ENCODE results near the gene P3H4. TPM values are rescaled to one million over a fixed set of nuclear protein-coding genes. Genes with fewer than 3 reads are reported as not detected.

The P3H4 gene
- polyA plus RNA-seq, 4 donors, result 6.5 to 19.1 (median 11.2) TPM

DNA sequence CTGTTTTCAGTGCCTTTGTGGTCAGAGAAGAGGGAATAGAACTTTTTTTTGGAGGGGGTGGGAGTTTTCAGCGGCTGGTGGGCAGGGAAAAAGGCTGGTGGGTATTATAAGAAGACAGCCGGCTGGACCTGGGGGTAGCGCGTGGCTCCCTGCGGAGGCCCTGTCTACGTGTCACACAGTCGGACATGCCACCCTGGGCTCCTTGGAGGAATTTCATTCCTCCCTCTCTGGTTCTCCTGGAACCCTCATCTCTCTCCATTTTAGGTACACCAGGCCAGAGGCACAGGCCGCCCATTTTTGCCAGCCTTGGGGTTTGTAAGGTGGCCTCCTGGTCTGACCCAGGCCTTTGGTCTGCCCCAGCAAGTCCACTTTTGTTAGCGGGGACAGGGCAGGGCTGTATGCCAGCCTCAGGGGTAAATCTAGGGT lies 2.0 kb upstream of the P3H4 start:
- peak overlapping the region in 1 of 3 donors; percentile 58 for H3K4me3 ChIP-seq (ENCODE audit: low read depth in 1 of 3, low read length in 3 of 3)
- FAIRE-seq, result no peak
- 68 to 92% (median 87%) methylated on average over 9 of the region's 9 CpGs for WGBS, 3 donors

DNA sequence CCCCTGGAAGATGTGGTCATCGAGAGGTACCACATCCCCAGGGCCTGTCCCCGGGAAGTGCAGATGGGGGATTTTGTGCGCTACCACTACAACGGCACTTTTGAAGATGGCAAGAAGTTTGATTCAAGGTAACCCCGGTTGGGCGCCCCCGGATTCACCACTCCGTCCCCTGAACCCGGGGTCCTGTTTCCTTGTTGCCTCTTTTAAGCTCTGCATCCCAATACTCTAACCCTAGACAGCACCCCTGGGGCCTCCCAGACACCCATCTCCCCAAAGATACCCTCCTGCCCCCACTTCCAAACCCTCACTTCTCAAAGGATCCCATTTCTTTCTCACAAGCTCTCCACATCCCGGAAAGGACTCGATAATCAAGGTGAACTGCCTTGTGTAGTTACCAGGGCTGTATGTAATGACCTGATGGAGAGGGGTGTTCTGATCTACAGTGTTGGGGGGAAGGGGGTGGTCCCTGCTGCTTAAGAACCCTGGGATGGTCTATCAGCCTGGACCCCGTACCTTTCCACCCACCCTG lies 1.5 kb upstream of the P3H4 start:
- 32 to 57% (median 57%) methylated on average over 12 of the region's 12 CpGs for WGBS, 3 donors
- peak overlapping the region in 2 of 3 donors; percentile 23 to 43 for H3K27ac ChIP-seq (ENCODE audit: low read depth in 1 of 3, low read length in 2 of 3)
- H3K4me1 ChIP-seq (ENCODE audit: control insufficient read depth in 3 of 3, insufficient read depth in 2 of 3, low read depth in 1 of 3, low read length in 2 of 3), result peaks cover 0 to 27% (median 0%) of the 10 kb centered on the region in 3 donors
- H3K4me3 ChIP-seq (ENCODE audit: low read depth in 1 of 3, low read length in 3 of 3), result peak overlapping the region; percentile 18 to 58 (median 19)
- FAIRE-seq (no peak), DNase-seq (no peak)
- H3K27me3 ChIP-seq (ENCODE audit: control insufficient read depth in 3 of 3, insufficient read depth in 3 of 3, low read length in 3 of 3), result peaks cover 0 to 6% (median 0%) of the 10 kb centered on the region in 3 donors
- H3K9me3 ChIP-seq (ENCODE audit: control insufficient read depth in 2 of 2, insufficient read depth in 1 of 2, low read depth in 1 of 2, low read length in 1 of 2), result peaks cover 0 to 5% of the 10 kb centered on the region in 2 donors
- H3K36me3 ChIP-seq (ENCODE audit: control insufficient read depth in 3 of 3, insufficient read depth in 2 of 3, low read depth in 1 of 3, low read length in 3 of 3), result peaks cover 0 to 27% (median 0%) of the 10 kb centered on the region in 3 donors

More for the DNA sequence above, 2.0 kb upstream of the P3H4 start:
- no peak for DNase-seq
- Histone ChIP-seq H3K27ac (ENCODE audit: low read depth in 1 of 3, low read length in 2 of 3) (peak overlapping the region in 1 of 3 donors; percentile 43), H3K4me1 (ENCODE audit: control insufficient read depth in 3 of 3, insufficient read depth in 2 of 3, low read depth in 1 of 3, low read length in 2 of 3) (peaks cover 0 to 27% (median 0%) of the 10 kb centered on the region in 3 donors), H3K36me3 (ENCODE audit: control insufficient read depth in 3 of 3, insufficient read depth in 2 of 3, low read depth in 1 of 3, low read length in 3 of 3) (peaks cover 0 to 26% (median 0%) of the 10 kb centered on the region in 3 donors), H3K27me3 (ENCODE audit: control insufficient read depth in 3 of 3, insufficient read depth in 3 of 3, low read length in 3 of 3) (peaks cover 0 to 6% (median 0%) of the 10 kb centered on the region in 3 donors), H3K9me3 (ENCODE audit: control insufficient read depth in 2 of 2, insufficient read depth in 1 of 2, low read depth in 1 of 2, low read length in 1 of 2) (peaks cover 0 to 5% of the 10 kb centered on the region in 2 donors)

DNA sequence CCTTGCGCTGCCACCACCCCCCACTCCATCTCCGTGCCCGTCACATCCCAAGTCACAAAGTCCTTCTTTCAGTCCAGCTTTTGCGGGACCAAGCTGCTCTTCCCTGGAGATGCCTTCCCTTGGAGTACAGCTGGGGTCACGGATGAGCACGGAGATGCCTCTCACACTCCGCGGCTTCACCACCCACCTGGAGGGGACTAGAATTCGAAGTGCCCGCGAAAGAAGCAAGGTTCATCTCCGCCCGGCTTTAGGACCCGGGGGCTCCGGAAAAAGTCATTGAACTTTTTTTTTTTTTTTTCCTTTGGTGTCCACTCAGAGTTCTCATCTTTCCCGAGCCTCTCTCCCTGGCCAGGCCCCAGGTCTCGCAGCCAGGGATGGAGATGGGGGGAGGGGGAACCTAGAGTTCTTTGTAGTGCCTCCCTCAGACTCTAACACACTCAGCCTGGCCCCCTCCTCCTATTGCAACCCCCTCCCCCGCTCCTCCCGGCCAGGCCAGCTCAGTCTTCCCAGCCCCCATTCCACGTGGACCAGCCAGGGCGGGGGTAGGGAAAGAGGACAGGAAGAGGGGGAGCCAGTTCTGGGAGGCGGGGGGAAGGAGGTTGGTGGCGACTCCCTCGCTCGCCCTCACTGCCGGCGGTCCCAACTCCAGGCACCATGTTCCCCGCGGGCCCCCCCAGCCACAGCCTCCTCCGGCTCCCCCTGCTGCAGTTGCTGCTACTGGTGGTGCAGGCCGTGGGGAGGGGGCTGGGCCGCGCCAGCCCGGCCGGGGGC lies 817 bp upstream of the P3H4 start, which contains the start of gene FKBP10:
Gene FKBP10, plus strand, starts transcription at position 624 of the 771 bp plus-strand sequence. Its CDS starts 31 bp downstream, at position 655.
- no peak for FAIRE-seq
- 5 to 9% (median 6%) methylated on average over 31 to 35 of the region's 35 CpGs for WGBS, 3 donors
- H3K27me3 ChIP-seq (ENCODE audit: control insufficient read depth in 3 of 3, insufficient read depth in 3 of 3, low read length in 3 of 3), result peaks cover 0 to 6% (median 0%) of the 10 kb centered on the region in 3 donors
- peaks cover 0 to 27% (median 0%) of the 10 kb centered on the region in 3 donors for H3K36me3 ChIP-seq (ENCODE audit: control insufficient read depth in 3 of 3, insufficient read depth in 2 of 3, low read depth in 1 of 3, low read length in 3 of 3)
- H3K27ac ChIP-seq (ENCODE audit: low read depth in 1 of 3, low read length in 2 of 3), result peak within 1 kb of the TSS in 2 of 3 donors; percentile 36 to 43
- peak within 1 kb of the TSS; percentile 45 to 60 (median 58) for H3K4me3 ChIP-seq (ENCODE audit: low read depth in 1 of 3, low read length in 3 of 3)
- peaks cover 0 to 5% of the 10 kb centered on the region in 2 donors for H3K9me3 ChIP-seq (ENCODE audit: control insufficient read depth in 2 of 2, insufficient read depth in 1 of 2, low read depth in 1 of 2, low read length in 1 of 2)
- peaks cover 0 to 30% (median 0%) of the 10 kb centered on the region in 3 donors for H3K4me1 ChIP-seq (ENCODE audit: control insufficient read depth in 3 of 3, insufficient read depth in 2 of 3, low read depth in 1 of 3, low read length in 2 of 3)
- peak; percentile 29 to 87 for DNase-seq

DNA sequence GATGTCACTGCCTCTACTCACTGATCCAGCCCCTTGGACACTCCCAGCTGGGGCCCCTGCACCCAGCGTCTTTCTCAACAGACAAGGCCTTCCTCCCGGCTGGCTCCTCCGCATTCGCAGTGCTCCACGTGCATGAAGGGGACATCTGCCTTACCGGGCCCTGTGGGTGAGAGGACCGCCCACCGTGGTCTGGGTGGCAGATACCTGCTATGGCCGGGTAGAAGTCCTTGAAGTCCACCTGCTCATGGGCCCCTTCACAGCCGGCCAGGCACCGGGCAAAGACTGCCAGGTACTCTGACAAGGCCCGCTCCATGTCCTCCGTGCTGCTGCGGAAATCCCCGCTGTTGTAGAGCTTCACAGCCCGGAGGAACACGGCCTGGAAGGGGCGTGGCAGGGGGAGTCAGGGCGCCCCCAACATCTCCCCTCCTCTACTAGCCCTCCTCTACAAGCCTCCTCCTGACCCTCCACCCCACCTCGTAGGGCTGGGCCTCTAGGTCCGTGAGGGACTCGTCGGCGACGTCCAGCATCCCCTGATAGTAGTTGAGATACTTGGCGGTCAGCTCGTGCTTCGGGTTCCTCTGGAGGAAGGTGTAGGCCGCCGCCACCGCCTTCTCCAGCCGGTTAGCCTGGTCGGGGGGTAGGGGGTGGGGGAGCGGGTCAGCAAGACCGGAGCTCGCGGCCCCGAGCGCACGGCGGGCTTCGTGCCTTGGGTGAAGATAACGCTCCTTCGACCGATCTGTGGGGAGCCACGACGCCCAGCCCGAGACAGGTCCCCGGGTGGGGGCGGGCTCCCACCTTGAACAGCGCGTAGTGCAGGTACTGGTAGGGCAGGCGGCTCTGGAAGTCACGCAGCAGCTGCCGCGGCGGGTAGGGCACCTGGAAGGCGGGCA lies 845 bp downstream of the P3H4 start:
- H3K36me3 ChIP-seq (ENCODE audit: control insufficient read depth in 3 of 3, insufficient read depth in 2 of 3, low read depth in 1 of 3, low read length in 3 of 3), result peaks cover 0 to 31% (median 0%) of the 10 kb centered on the region in 3 donors
- H3K27ac ChIP-seq (ENCODE audit: low read depth in 1 of 3, low read length in 2 of 3), result peak overlapping the region in 2 of 3 donors; percentile 45 to 49
- WGBS, 3 donors, result 31 to 35% (median 32%) methylated on average over 50 to 58 of the region's 58 CpGs
- DNase-seq (no peak), FAIRE-seq (no peak)
- H3K4me3 ChIP-seq (ENCODE audit: low read depth in 1 of 3, low read length in 3 of 3), result peak overlapping the region; percentile 45 to 58 (median 48)
- peaks cover 0 to 5% of the 10 kb centered on the region in 2 donors for H3K9me3 ChIP-seq (ENCODE audit: control insufficient read depth in 2 of 2, insufficient read depth in 1 of 2, low read depth in 1 of 2, low read length in 1 of 2)
- H3K27me3 ChIP-seq (ENCODE audit: control insufficient read depth in 3 of 3, insufficient read depth in 3 of 3, low read length in 3 of 3), result peaks cover 0 to 6% (median 0%) of the 10 kb centered on the region in 3 donors
- H3K4me1 ChIP-seq (ENCODE audit: control insufficient read depth in 3 of 3, insufficient read depth in 2 of 3, low read depth in 1 of 3, low read length in 2 of 3), result peaks cover 0 to 40% (median 0%) of the 10 kb centered on the region in 3 donors

DNA sequence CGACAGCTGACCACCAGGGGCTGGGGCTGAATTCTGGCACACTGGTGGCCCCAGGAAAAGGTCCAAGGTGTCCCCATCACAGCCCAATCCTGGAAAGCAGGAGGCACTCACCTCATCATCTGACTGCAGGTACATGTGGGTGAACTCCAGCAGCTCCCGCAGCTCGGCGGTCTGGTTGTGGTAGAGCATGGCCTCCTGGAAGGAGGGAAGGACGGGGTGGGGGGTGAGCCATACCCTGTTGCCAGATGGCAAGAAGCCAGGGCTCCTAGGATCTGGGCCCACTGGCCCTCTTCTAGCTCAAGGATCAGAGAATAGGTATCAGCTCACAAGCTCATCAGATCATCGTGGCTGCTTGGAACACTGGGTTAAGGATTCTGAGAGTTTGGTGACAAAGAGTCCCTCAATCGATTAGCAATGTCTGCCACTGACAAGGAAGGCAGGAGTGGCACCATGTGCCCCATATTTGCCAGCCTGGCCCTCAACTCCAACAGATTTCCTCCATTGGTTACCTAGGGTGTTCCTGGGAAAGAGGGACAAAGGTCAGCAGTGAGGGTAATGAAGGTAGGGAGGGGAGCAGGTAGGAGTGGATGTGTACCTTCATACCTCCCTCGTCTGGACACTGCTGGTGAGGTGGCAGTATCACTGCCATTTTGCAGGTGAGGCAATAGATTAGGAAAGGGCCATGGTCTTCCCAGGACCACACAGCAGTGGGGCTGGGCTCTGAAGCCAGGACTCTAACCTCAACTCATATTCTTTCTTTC lies 4.9 kb downstream of the P3H4 start:
- Histone ChIP-seq H3K4me1 (ENCODE audit: control insufficient read depth in 3 of 3, insufficient read depth in 2 of 3, low read depth in 1 of 3, low read length in 2 of 3) (peaks cover 0 to 28% (median 0%) of the 10 kb centered on the region in 3 donors), H3K27me3 (ENCODE audit: control insufficient read depth in 3 of 3, insufficient read depth in 3 of 3, low read length in 3 of 3) (no peaks in the 10 kb centered on the region), H3K4me3 (ENCODE audit: low read depth in 1 of 3, low read length in 3 of 3) (no peak overlapping the region), H3K27ac (ENCODE audit: low read depth in 1 of 3, low read length in 2 of 3) (peak overlapping the region; percentile 0 to 41 (median 39)), H3K36me3 (ENCODE audit: control insufficient read depth in 3 of 3, insufficient read depth in 2 of 3, low read depth in 1 of 3, low read length in 3 of 3) (peaks cover 0 to 49% (median 0%) of the 10 kb centered on the region in 3 donors), H3K9me3 (ENCODE audit: control insufficient read depth in 2 of 2, insufficient read depth in 1 of 2, low read depth in 1 of 2, low read length in 1 of 2) (peaks cover 0 to 5% of the 10 kb centered on the region in 2 donors)
- 62 to 83% (median 68%) methylated on average over 8 of the region's 8 CpGs for WGBS, 3 donors
- FAIRE-seq (no peak), DNase-seq (peak; percentile 82 to 99)

DNA sequence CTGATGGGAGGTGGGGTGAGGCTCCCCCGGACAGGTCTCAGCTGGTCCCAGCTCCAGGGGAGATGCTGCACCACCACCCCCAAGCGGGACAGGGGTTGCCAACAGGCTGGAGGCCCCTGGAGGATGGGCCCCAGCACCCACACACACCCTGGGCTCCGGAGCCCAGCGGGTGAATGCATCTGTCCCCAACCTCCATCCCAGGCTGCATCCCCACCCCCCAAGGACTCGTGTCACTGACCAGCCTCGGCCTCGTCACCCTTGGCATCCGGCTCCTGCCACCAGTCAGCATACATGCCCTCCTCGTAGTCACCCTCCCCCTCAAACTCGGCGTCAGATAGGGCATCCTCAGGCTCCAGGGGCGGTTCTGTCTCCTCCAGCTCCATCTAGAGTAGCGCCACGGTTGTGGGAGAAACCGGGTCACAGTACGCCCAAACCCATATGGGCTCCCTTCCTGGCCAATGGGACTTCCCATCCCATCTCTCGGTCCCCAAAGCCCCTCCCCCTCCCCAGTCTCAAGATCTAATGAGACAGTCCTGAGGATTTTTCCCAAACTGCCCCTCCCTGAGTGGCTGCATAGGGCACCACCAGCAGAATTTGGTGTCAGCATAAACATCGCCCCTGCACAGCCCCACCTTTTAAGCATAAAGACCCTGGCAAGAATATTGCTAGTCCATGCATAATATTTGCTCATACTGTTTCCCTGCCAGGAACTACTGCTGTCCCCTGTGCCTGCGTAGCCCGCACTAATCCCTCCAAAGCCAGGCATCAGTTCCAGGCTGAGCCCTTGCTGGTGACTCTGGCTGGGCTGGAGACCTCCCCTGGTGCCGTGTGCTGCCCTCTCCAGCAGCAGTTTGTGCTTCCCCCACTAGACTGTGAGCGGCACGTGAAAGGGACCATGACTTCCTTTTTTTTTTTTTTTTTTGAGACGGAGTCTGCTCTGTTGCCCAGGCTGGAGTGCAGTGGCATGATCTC lies 8.4 kb downstream of the P3H4 start:
- Histone ChIP-seq H3K9me3 (ENCODE audit: control insufficient read depth in 2 of 2, insufficient read depth in 1 of 2, low read depth in 1 of 2, low read length in 1 of 2) (no peaks in the 10 kb centered on the region), H3K36me3 (ENCODE audit: control insufficient read depth in 3 of 3, insufficient read depth in 2 of 3, low read depth in 1 of 3, low read length in 3 of 3) (peaks cover 0 to 37% (median 0%) of the 10 kb centered on the region in 3 donors), H3K27me3 (ENCODE audit: control insufficient read depth in 3 of 3, insufficient read depth in 3 of 3, low read length in 3 of 3) (no peaks in the 10 kb centered on the region), H3K4me3 (ENCODE audit: low read depth in 1 of 3, low read length in 3 of 3) (no peak overlapping the region), H3K4me1 (ENCODE audit: control insufficient read depth in 3 of 3, insufficient read depth in 2 of 3, low read depth in 1 of 3, low read length in 2 of 3) (peaks cover 0 to 36% (median 0%) of the 10 kb centered on the region in 3 donors), H3K27ac (ENCODE audit: low read depth in 1 of 3, low read length in 2 of 3) (no peak overlapping the region)
- DNase-seq, result no peak
- FAIRE-seq, result no peak
- WGBS, 3 donors, result 72 to 82% (median 74%) methylated on average over 23 to 24 of the region's 24 CpGs

All from small intestine (tissue), 7 donors.